Measurements from ENCODE around the gene WDFY2. TPM values are rescaled to one million over a fixed set of nuclear protein-coding genes. Genes with fewer than 3 reads are reported as not detected.

The WDFY2 gene
- total RNA-seq, 4 donors from 2014 or later = 17.6 to 36.4 (median 22.0) TPM

- no peak for TF ChIP-seq CTCF (IDR thresholded peaks at IDR 0.05; ENCODE audit: low read depth)
These were observed 3.1 kb downstream of the WDFY2 start for GRCh38 chr13:51587372-51587771.

GRCh38 chr13:51588406-51588949 lies 4.2 kb downstream of the WDFY2 start:
- TF ChIP-seq CTCF (IDR thresholded peaks at IDR 0.05; ENCODE audit: low read depth) = no peak

GRCh38 chr13:51589793-51590192 lies 5.5 kb downstream of the WDFY2 start:
- TF ChIP-seq CTCF (IDR thresholded peaks at IDR 0.05; ENCODE audit: low read depth) = no peak

- TF ChIP-seq CTCF (IDR thresholded peaks at IDR 0.05; ENCODE audit: low read depth) = no peak
These were observed 6.1 kb downstream of the WDFY2 start for GRCh38 chr13:51590231-51590970.

- no peak for TF ChIP-seq CTCF (IDR thresholded peaks at IDR 0.05; ENCODE audit: low read depth)
These were observed 6.8 kb downstream of the WDFY2 start for GRCh38 chr13:51590971-51591627.

- TF ChIP-seq CTCF (IDR thresholded peaks at IDR 0.05; ENCODE audit: low read depth) = no peak
These were observed 10.2 kb downstream of the WDFY2 start for GRCh38 chr13:51594432-51594831.

GRCh38 chr13:51595416-51595815 lies 11.2 kb downstream of the WDFY2 start:
- TF ChIP-seq CTCF (IDR thresholded peaks at IDR 0.05; ENCODE audit: low read depth) = no peak

All from subcutaneous adipose tissue (tissue), 4 donors.